GM10847 (cell line): ENCODE results near the gene ABITRAM.

Experiments
- POLR2A ChIP-seq: IDR thresholded peaks from 2 replicates; pipeline ENCODE4 v1.6.1; 2011; ENCODE audit not compliant: insufficient read length; ENCODE audit errors: extremely low read depth

The ABITRAM gene, protein sequence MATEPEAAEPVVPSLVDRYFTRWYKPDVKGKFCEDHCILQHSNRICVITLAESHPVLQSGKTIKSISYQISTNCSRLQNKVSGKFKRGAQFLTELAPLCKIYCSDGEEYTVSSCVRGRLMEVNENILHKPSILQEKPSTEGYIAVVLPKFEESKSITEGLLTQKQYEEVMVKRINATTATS

DNA sequence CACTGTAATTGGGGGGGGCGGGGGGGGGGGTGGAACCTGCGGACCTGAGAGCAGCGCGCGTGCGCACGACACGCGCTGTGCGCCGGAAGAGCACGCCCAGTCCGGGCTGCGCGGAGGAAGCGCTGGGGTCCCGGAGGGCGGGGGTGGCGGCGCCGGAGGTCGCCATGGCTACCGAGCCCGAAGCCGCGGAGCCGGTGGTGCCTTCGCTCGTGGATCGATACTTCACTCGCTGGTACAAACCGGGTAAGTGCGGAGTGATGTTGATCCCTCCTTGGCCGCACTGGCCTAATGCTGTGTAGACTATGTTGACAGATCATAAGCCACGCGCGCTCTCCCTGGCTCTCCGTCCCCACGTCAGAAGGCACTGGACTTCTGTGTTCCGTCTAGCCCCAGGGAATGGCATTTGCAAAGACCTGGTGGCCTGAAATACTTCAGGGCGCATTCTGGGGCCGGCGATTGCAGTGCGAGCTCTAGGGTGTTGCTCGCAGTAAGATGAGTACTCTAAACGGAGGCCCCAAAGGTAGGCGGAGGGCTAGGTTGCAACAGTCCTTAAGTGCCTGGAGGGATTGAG is at the start of gene ABITRAM:
Gene ABITRAM (plus strand): TSS at position 78 of the 571 bp plus-strand sequence. CDS start 87 bp downstream, at position 165.
- no peak for TF ChIP-seq POLR2A

DNA sequence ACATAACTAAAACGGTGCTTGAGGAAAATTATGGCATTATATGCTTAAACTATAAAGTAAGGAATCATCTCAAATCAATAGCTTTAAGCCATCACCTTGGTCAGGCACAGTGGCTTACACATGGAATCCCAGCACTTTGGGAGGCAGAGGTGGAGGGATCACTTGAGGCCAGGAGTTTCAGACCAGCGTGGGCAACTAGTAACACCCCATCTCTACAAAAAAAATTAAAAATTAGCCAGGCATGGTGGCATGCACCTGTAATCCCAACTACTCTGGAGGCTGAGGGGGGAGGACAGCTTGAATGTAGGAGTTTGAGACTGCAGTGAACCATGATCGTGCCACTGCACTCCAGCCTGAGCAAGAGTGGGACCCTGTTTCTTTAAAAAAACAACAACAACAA is 49.5 kb upstream of the ABITRAM start:
- no peak for TF ChIP-seq POLR2A

DNA sequence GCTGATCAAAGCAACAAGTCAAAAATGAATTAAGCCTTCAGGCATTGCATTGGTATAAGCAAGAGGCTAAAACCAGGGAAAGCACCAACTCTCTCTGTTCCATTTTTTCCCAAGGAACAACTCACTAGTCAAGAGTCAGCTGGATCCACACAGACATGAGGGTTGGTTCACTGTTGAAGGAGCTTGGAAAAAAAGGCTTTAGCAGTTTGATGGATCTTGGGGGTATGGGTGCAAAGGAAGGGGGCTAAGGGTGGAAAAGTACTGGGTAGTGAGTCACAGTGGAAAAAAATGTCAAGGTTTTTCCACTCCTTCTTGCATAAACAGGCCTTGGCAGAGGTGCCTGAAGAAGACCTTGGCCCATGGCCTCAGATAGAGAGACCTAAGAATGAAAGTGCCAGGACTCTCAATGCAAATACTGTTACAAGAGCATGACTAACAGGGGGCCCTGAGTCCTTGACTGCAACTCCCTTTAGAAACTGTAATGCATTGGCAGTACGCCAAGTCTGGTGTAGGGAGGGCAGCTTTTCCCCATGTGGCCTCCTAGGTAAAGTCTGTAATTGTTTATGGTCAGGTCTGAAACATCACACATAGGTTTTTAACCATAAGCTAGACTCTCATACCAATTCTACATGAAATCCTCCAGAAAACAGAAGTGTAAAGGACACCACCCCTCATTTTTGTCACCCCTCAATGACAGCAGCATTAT is 48.4 kb upstream of the ABITRAM start:
- TF ChIP-seq POLR2A = no peak

DNA sequence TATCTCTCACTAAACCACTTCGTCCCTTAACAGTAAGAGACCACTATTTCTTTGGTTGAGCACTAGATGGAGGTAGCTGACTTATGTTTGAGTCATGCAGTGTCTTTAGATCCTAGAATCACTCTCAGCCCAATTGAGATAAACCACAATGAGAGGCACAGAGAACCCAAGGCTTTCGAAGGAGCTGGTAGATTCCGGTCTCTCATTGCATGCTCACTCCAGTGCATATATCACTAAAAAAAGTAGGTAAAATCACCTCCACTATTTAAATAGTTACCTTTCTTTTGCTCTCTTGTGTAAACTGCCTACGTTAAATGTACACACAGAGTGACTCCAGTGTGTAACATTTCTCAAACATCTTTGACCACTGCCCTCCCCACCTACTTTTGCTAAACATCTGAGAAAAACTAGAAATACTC is 44.5 kb upstream of the ABITRAM start:
- TF ChIP-seq POLR2A = no peak

DNA sequence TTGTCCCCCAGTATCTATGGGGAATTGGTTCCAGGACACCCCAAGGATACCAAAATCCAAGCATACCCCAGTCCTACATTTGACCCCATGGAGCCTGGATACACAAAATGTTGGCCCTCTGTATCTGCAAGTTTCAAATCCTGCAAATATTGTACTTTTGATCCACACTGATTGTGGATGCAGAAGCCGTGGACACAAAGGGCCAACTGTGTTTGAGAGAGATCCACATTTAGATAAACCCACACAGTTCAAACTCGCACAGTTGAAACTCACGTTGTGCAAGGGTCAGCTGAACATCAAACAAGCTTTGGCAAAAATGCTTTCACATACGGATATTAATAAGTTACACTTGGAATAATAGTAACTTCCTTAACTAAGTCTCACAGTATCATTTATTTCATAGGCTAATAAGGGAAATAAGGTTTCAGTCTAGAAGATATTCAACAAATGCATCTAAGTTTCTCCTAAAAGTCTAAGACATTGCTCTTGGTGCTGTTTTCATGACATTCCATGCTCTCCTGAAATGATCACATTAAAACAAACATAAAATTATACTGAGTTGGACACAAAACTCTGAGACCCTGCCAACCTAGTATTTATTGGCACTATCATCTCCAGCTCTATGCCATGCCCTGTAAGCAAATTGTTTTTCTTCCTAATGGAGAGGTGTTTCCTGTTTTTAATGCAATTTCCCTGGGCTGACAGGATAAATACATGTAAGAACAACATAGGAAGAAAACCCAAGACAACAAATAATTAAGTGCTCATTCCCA is 39.8 kb upstream of the ABITRAM start:
- no peak for TF ChIP-seq POLR2A

DNA sequence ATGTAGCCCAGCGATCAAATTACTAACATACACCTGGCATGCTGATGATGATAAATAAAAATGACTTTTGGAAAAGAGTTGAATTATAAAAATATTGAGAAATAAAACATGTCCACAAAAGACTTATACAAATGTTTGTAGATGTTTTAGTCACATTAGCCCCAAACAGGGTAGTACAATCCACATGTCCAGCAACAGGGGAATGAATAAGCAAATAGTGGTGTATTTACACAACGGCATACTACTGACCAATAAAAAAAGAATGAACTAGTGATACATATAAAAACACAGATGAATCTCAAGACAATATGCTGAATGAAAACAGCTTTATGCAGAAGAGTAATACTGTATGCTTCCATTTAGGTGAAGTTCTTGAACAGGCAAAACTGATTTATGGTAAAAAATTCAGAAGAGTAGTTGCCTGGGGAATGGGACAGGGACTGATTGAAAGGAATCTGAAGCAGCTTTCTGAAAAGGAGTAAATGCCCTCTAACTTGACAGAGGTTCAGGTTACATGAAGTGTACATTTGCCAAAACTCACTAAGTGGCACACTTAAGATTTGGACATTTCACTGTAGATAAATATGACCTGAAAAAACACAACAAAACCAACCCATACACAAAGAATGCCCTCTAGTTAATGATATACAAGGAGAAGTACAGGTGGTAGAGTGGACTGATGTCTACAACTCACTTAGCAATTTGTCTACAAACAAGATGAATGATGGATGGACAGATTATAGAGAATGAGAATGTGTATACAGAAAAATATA is 36.7 kb upstream of the ABITRAM start:
- TF ChIP-seq POLR2A = no peak

DNA sequence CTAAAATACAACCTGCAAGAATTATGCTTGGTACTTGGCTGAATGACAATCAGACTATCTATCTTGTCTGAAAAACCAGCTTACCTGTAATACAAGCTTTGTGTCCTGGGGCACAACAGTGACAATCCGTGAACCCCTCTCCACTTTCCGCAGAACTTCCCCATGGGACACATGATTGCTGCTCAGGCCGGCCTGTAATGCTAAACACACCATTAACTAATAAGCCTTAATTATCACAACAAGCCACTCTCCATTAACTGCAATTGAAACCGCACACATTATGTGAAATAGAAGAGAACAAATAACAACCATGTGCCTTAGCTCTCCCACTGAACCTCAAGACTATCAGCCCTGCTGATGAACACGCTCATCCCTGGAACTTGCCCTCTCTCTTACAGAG is 34.0 kb upstream of the ABITRAM start:
- no peak for TF ChIP-seq POLR2A

DNA sequence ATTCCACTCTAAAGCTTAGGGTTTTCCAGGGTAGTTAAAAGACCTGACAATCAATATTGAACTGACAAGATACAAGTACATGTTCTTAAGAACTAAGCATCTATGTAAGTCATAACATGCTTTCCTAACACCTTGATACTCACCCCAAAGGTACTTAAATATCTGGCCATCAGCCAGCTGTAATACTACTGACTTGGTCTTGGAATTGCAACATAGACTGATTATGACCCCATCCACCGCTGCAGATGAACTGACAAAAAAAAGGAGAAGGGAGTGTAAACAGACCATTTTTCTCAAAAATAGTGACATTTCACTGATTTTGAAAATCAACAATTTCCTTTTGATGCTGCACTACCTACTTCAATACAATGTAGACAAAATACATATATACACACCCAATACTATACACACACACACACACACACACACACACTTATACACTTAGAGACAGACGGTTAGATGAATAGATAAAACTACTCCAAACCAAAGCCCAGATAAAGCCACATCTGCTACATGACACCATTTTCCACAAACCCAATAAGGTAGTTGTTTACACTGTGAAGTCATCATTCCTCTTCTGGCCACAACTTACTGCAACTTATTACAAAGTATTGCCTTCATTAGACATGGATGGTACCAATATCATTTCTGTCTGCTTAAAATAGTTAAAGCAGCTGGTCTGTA is 30.6 kb upstream of the ABITRAM start:
- no peak for TF ChIP-seq POLR2A

DNA sequence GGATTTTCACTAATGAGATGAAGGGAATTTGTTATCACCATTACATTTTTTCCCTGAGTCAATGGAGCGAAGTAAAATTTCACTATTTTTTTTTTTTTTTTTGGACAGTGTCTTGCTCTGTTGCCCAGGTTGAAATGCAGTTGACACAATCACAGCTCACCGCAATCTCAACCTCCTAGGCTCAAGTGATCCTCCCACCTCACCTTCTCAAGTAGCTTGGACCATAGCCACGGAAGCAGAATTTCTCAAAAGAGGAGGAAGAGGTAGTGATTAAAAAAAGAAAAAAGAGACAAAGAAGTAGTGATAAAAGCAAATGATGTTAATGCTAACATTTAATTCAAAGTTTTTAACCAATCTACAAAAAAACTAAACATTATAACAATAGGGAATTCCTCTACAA is 30.0 kb upstream of the ABITRAM start:
- TF ChIP-seq POLR2A = no peak

DNA sequence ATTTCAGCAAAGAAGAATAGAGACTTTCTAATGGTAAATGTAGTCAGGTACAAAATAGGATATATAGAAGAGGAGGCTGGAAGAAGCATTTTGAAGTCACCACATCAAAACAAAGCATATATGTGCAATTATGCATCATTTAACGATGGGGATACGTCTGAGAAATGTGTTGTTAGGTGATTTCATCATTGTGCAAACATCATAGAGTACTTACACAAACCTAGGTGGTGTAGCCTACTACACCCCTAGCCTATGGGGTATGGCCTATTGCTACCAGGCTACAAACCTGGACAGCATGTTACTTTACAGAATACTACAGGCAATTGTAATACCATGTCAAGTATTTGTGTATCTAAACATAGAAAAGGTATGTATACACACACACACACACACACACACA is 28.7 kb upstream of the ABITRAM start:
- no peak for TF ChIP-seq POLR2A

DNA sequence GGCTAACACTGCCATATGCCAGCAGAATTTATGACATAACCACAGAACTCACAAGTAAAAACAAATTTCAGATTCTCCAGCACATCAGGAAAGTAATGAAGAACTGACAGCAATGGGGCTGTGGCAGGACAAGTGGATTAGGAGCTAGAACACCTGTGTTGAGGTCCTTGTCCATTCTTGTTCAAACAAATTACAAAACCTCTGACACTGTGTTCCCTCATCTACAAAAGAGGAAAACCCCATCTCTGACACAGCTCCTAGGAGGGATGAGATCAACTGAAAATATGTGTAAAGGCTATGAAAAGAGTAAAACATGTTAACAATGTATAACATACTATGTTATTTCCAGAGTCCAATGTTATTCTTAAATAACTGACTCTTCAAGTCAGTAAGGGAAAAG is 23.8 kb upstream of the ABITRAM start:
- TF ChIP-seq POLR2A = no peak

DNA sequence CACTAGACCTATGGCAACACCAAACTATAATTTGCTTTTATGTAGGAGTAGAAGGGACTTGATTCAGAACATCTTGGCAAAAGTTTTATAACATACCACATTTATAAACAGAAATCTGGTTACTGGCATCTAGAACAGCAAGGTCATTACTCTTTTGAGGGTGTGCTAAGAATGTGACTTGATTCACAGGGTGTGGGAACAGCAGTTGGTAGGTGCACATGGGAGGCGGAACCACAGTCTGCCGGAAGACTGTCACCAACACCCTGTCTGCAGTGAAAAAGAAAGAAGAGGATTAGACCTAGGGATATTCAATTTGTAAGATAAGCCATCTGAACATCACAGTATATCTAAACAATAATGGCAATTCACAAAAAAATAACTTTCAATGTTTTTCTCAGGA is 23.3 kb upstream of the ABITRAM start:
- TF ChIP-seq POLR2A = no peak

DNA sequence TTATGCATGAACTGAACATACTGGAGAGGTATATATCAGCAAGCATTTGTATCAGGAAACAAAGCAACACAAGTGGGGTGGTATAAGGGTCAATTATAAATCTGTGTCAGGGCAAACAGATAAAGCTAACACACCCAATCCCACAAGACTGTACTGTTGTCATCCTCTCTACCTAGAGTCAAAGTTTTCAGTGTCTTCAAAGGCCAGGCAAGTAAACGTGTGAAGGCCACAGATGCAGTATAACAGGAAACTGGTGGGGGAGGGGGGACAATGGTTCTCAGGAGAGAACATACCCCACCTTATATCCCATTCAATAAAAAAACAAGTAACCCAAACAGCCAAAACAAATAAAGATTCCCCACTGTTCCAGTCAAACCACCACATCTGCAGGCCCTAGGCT is 22.4 kb upstream of the ABITRAM start:
- TF ChIP-seq POLR2A = no peak

DNA sequence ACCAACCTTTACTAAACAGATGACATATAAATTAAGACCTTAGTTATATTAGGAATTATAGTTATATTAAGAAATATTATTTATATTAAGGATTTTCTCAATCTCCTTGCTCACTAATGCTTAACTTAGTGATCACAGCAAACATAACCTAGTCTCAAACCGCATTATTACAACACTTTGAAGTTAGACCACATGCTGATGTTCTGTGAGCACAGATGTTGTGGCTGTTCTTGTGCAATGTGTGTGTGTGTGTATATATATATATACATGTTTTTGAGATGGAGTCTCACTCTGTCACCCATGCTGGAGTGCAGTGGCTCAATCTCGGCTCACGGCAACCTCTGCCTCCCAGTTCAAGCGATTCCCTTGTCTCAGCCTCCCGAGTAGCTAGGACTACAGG is 20.8 kb upstream of the ABITRAM start:
- no peak for TF ChIP-seq POLR2A

DNA sequence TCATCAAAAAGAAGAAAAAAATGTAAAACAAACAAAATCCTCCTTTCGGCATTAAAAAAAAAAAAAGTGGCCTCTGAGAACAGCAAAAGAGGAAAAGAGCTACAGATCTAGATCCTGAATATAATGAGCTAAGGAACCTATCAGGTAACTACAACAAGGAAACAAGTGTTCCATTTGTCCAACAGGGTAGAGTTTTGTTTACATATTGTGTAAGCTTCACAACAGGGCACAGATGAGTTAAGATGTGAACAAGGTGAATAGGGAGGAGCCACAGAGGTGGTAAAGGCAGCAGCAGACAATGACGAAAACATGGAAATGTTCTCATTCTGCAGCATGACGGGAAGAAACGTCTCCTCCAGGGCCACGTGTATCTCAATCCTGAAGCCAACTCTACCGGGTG is 14.7 kb upstream of the ABITRAM start:
- no peak for TF ChIP-seq POLR2A
